Measurements from ENCODE around the gene USP11.

The USP11 gene

GRCh38 chrX:47226071-47226470, 6.7 kb upstream of the USP11 start:
- Histone ChIP-seq H3K9me3 (ENCODE audit: low read depth, low read length) (no peaks in the 10 kb centered on the region), H3K36me3 (ENCODE audit: insufficient read depth, low read length) (peaks cover 68% of the 10 kb centered on the region; the same call in 1 of the 2 replicates), H3K9ac (ENCODE audit: insufficient read length) (no peak overlapping the region), H3K27ac (no peak overlapping the region), H3K4me3 (no peak overlapping the region)
- DNase-seq (ENCODE audit: low read depth, low spot score) = no peak
- TF ChIP-seq FOXP2 (optimal IDR thresholded peaks at IDR 0.05; ENCODE audit: control extremely low read depth, extremely low read length, insufficient read depth) = no peak
- no peak for TF ChIP-seq EZH2 (IDR thresholded peaks at IDR 0.05)
- no peak for TF ChIP-seq POLR2AphosphoS5 (IDR thresholded peaks at IDR 0.05; ENCODE audit: borderline replicate concordance, low read depth, low read length)

GRCh38 chrX:47226531-47227333, 6.1 kb upstream of the USP11 start:
- Histone ChIP-seq H3K36me3 (ENCODE audit: insufficient read depth, low read length) (peaks cover 63% of the 10 kb centered on the region; the same call in 1 of the 2 replicates), H3K9ac (ENCODE audit: insufficient read length) (no peak overlapping the region), H3K27ac (no peak overlapping the region), H3K9me3 (ENCODE audit: low read depth, low read length) (no peaks in the 10 kb centered on the region), H3K4me3 (no peak overlapping the region)
- no peak for TF ChIP-seq POLR2AphosphoS5 (IDR thresholded peaks at IDR 0.05; ENCODE audit: borderline replicate concordance, low read depth, low read length)
- TF ChIP-seq EZH2 (IDR thresholded peaks at IDR 0.05) = no peak
- no peak for TF ChIP-seq FOXP2 (optimal IDR thresholded peaks at IDR 0.05; ENCODE audit: control extremely low read depth, extremely low read length, insufficient read depth)
- DNase-seq (ENCODE audit: low read depth, low spot score) = no peak

GRCh38 chrX:47227334-47227583, 5.5 kb upstream of the USP11 start:
- Histone ChIP-seq H3K36me3 (ENCODE audit: insufficient read depth, low read length) (peaks cover 60% of the 10 kb centered on the region; the same call in 1 of the 2 replicates), H3K27ac (no peak overlapping the region), H3K9ac (ENCODE audit: insufficient read length) (no peak overlapping the region), H3K9me3 (ENCODE audit: low read depth, low read length) (no peaks in the 10 kb centered on the region), H3K4me3 (no peak overlapping the region)
- DNase-seq (ENCODE audit: low read depth, low spot score) = no peak
- TF ChIP-seq POLR2AphosphoS5 (IDR thresholded peaks at IDR 0.05; ENCODE audit: borderline replicate concordance, low read depth, low read length) (no peak), EZH2 (IDR thresholded peaks at IDR 0.05) (no peak), FOXP2 (optimal IDR thresholded peaks at IDR 0.05; ENCODE audit: control extremely low read depth, extremely low read length, insufficient read depth) (no peak)

- Histone ChIP-seq H3K9me3 (ENCODE audit: low read depth, low read length) (no peaks in the 10 kb centered on the region), H3K27ac (no peak overlapping the region), H3K9ac (ENCODE audit: insufficient read length) (no peak overlapping the region), H3K4me3 (no peak overlapping the region), H3K36me3 (ENCODE audit: insufficient read depth, low read length) (peaks cover 50% of the 10 kb centered on the region; the same call in 1 of the 2 replicates)
- no peak for TF ChIP-seq POLR2AphosphoS5 (IDR thresholded peaks at IDR 0.05; ENCODE audit: borderline replicate concordance, low read depth, low read length)
- no peak for TF ChIP-seq EZH2 (IDR thresholded peaks at IDR 0.05)
- no peak for TF ChIP-seq FOXP2 (optimal IDR thresholded peaks at IDR 0.05; ENCODE audit: control extremely low read depth, extremely low read length, insufficient read depth)
- no peak for DNase-seq (ENCODE audit: low read depth, low spot score)
Observed at GRCh38 chrX:47228550-47229270, 4.1 kb upstream of the USP11 start.

GRCh38 chrX:47229427-47229826, 3.4 kb upstream of the USP11 start:
- H3K9me3 ChIP-seq (ENCODE audit: low read depth, low read length) = no peaks in the 10 kb centered on the region
- TF ChIP-seq POLR2AphosphoS5 (IDR thresholded peaks at IDR 0.05; ENCODE audit: borderline replicate concordance, low read depth, low read length) (no peak), FOXP2 (optimal IDR thresholded peaks at IDR 0.05; ENCODE audit: control extremely low read depth, extremely low read length, insufficient read depth) (no peak), EZH2 (IDR thresholded peaks at IDR 0.05) (no peak)
- H3K36me3 ChIP-seq (ENCODE audit: insufficient read depth, low read length) = peaks cover 43% of the 10 kb centered on the region; the same call in 1 of the 2 replicates

GRCh38 chrX:47230136-47230868, 2.5 kb upstream of the USP11 start:
- no peak overlapping the region for H3K9ac ChIP-seq (ENCODE audit: insufficient read length)
- DNase-seq (ENCODE audit: low read depth, low spot score) = no peak
- no peak overlapping the region for H3K4me3 ChIP-seq
- TF ChIP-seq POLR2AphosphoS5 (IDR thresholded peaks at IDR 0.05; ENCODE audit: borderline replicate concordance, low read depth, low read length) (no peak; the same call in 1 of the 2 replicates), EZH2 (IDR thresholded peaks at IDR 0.05) (no peak), FOXP2 (optimal IDR thresholded peaks at IDR 0.05; ENCODE audit: control extremely low read depth, extremely low read length, insufficient read depth) (no peak)
- no peaks in the 10 kb centered on the region for H3K9me3 ChIP-seq (ENCODE audit: low read depth, low read length)
- no peak overlapping the region for H3K27ac ChIP-seq
- H3K36me3 ChIP-seq (ENCODE audit: insufficient read depth, low read length) = peaks cover 34% of the 10 kb centered on the region; the same call in 1 of the 2 replicates

More at GRCh38 chrX:47229427-47229826, 3.4 kb upstream of the USP11 start:
- DNase-seq (ENCODE audit: low read depth, low spot score) = no peak
- H3K27ac ChIP-seq = no peak overlapping the region
- H3K9ac ChIP-seq (ENCODE audit: insufficient read length) = no peak overlapping the region
- H3K4me3 ChIP-seq = no peak overlapping the region

- H3K27ac ChIP-seq = no peak overlapping the region
- TF ChIP-seq POLR2AphosphoS5 (IDR thresholded peaks at IDR 0.05; ENCODE audit: borderline replicate concordance, low read depth, low read length) = no peak
- no peak for TF ChIP-seq EZH2 (IDR thresholded peaks at IDR 0.05)
- no peak for TF ChIP-seq FOXP2 (optimal IDR thresholded peaks at IDR 0.05; ENCODE audit: control extremely low read depth, extremely low read length, insufficient read depth)
Observed at GRCh38 chrX:47231167-47231566, 1.6 kb upstream of the USP11 start.

More at GRCh38 chrX:47231167-47231566, 1.6 kb upstream of the USP11 start:
- H3K36me3 ChIP-seq (ENCODE audit: insufficient read depth, low read length) = peaks cover 25% of the 10 kb centered on the region; the same call in 1 of the 2 replicates
- no peak for DNase-seq (ENCODE audit: low read depth, low spot score)
- H3K4me3 ChIP-seq = no peak overlapping the region
- H3K9me3 ChIP-seq (ENCODE audit: low read depth, low read length) = no peaks in the 10 kb centered on the region
- no peak overlapping the region for H3K9ac ChIP-seq (ENCODE audit: insufficient read length)

Data from SK-N-MC (cell line).